K562 (cell line): ENCODE results near the gene UNC79. TPM values are rescaled to one million over a fixed set of nuclear protein-coding genes. Genes with fewer than 3 reads are reported as not detected.

ENCODE experiments used
- ATAC-seq: fragments of 200-7000 bp; cut with Tn5 transposase; 3 replicates; pipeline ENCODE4 v1.9.1; 2020; ENCODE audit warnings: moderate library complexity
- BruUV-seq: library from RNA; stranded (reverse); fragments of 400-500 nt; replicated peaks from 2 replicates; lab custom pipeline; 2021; lab: Mats Ljungman, UMichigan
- CTCF ChIA-PET: fragments of 300-600 bp; formaldehyde crosslinking; extraction: SDS; loops from one replicate; lab custom pipeline; 2021; ENCODE audit warnings: low intra/inter-chr PET ratio; lab: Yijun Ruan, JAX
- POLR2A ChIA-PET: fragments of 300-600, 350-650 bp; sonication (Branson Sonifier 250); formaldehyde crosslinking; extraction: SDS; loops from one replicate; lab custom pipeline; 2021; ENCODE audit warnings: antibody characterized with exemption, inconsistent platforms; lab: Yijun Ruan, JAX
- DNase-seq, 4 experiments: peaks; one replicate each; pipeline versions ENCODE4 v3.0.0 to v3.0.0-alpha.2; 2011 to 2018; ENCODE audit warnings: low spot score in 3 of 4, mixed read lengths in 3 of 4; ENCODE audit errors: extremely low read depth in 1 of 4
- FAIRE-seq: peaks from 2 replicates; lab custom pipeline; 2011; peaks lifted over from hg19 to GRCh38; lab: Jason Lieb, UNC
- H2AFZ ChIP-seq: 2 replicates; pipeline ENCODE4 v1.6.0; 2011; ENCODE audit warnings: low read depth, low read length, control low read depth, inconsistent platforms
- H3K27ac ChIP-seq: fragments of 200-600 bp; 3 replicates; pipeline ENCODE4 v1.8.0; 2011; ENCODE audit warnings: low read depth, mild to moderate bottlenecking, control low read depth, inconsistent platforms, low read length, moderate library complexity, mixed read lengths; ENCODE audit errors: extremely low read depth
- H3K27me3 ChIP-seq, 2 experiments: fragments of 300-600 bp in 1 of 2; 2 replicates in 1 of 2; 3 replicates in 1 of 2; pipeline versions ENCODE4 v1.6.0 to v1.8.0; 2011; ENCODE audit warnings: inconsistent platforms in 2 of 2, low read length in 2 of 2, mild to moderate bottlenecking in 1 of 2, mixed read lengths in 1 of 2, moderate library complexity in 1 of 2; ENCODE audit not compliant: control insufficient read depth in 2 of 2, insufficient read depth in 2 of 2
- H3K36me3 ChIP-seq: fragments of 300-600 bp; 3 replicates; pipeline ENCODE4 v1.8.0; 2011; ENCODE audit warnings: mild to moderate bottlenecking, low read length, inconsistent platforms; ENCODE audit not compliant: control insufficient read depth, insufficient read depth
- H3K4me1 ChIP-seq, 2 experiments: fragments of 200-600 bp in 1 of 2; replicated peaks in 1 of 2; 2 replicates in 1 of 2; 3 replicates in 1 of 2; pipeline versions ENCODE4 v1.5.1 to v1.8.0; 2011; ENCODE audit warnings: inconsistent platforms in 2 of 2, low read length in 2 of 2, mild to moderate bottlenecking in 1 of 2, mixed read lengths in 1 of 2, moderate library complexity in 1 of 2; ENCODE audit not compliant: control insufficient read depth in 2 of 2, insufficient read depth in 2 of 2
- H3K4me2 ChIP-seq: 2 replicates; pipeline ENCODE4 v1.6.1; 2011; ENCODE audit warnings: low read length, control low read depth, inconsistent platforms, mixed read lengths; ENCODE audit not compliant: insufficient read depth
- H3K4me3 ChIP-seq: fragments of 200-600 bp; sonication (generic), shearing (Covaris generic); 2 replicates; pipeline ENCODE4 v1.5.1; 2016; ENCODE audit warnings: control low read depth, inconsistent platforms
- H3K79me2 ChIP-seq: fragments of 200-600 bp; 3 replicates; pipeline ENCODE4 v1.8.0; 2011; ENCODE audit warnings: low read length, inconsistent platforms; ENCODE audit not compliant: control insufficient read depth, insufficient read depth
- H3K9ac ChIP-seq, 2 experiments: 2 replicates each; pipeline versions ENCODE4 v1.6.0 to v1.6.1; 2011; ENCODE audit warnings: low read depth in 2 of 2, low read length in 2 of 2, control low read depth in 1 of 2, inconsistent platforms in 1 of 2, mild to moderate bottlenecking in 1 of 2, mixed read lengths in 1 of 2; ENCODE audit not compliant: insufficient read depth in 1 of 2
- H3K9me1 ChIP-seq: one replicate; pipeline ENCODE4 v1.6.0; 2011; ENCODE audit warnings: inconsistent platforms, mild to moderate bottlenecking, low read length, moderate library complexity; ENCODE audit not compliant: control insufficient read depth, insufficient read depth
- H3K9me3 ChIP-seq: replicated peaks from 2 replicates; pipeline ENCODE4 v1.5.1; 2011; ENCODE audit warnings: low read depth, low read length, inconsistent platforms; ENCODE audit not compliant: control insufficient read depth, insufficient read depth
- H4K20me1 ChIP-seq: replicated peaks from 2 replicates; pipeline ENCODE4 v1.6.1; 2011; ENCODE audit warnings: low read length, inconsistent platforms, mixed read lengths; ENCODE audit not compliant: control insufficient read depth, insufficient read depth
- CHD1 ChIP-seq: fragments of 200-600 bp; sonication (generic); IDR thresholded peaks from one replicate; pipeline ENCODE4 v1.6.1; 2012; ENCODE audit warnings: mild to moderate bottlenecking, moderate library complexity, low read length, inconsistent platforms
- CREB3 ChIP-seq: fragments of 450-650 bp; conservative IDR thresholded peaks from 2 replicates; pipeline ENCODE4 v1.6.1; 2016; ENCODE audit warnings: missing genetic modification characterization, low read depth, mild to moderate bottlenecking, missing compliant biosample characterization, moderate library complexity
- ELK1 ChIP-seq: sonication (generic); formaldehyde crosslinking; IDR thresholded peaks from 2 replicates; pipeline ENCODE4 v1.8.1; 2022; ENCODE audit warnings: missing genetic modification reagents
- ESRRB ChIP-seq: fragments of 250-450 bp; sonication (Bioruptor Pico); IDR thresholded peaks from 2 replicates; pipeline ENCODE4 v1.5.0; 2020; ENCODE audit warnings: mild to moderate bottlenecking, moderate library complexity, borderline replicate concordance
- RBFOX2 ChIP-seq: fragments of 200-400 bp; formaldehyde crosslinking; IDR thresholded peaks from 2 replicates; pipeline ENCODE4 v1.6.1; 2017; ENCODE audit warnings: low read depth, mild to moderate bottlenecking, low read length, moderate library complexity
- ZNF57 ChIP-seq: fragments of 450-650 bp; formaldehyde crosslinking; IDR thresholded peaks from 2 replicates; pipeline ENCODE4 v1.4.0; 2020; ENCODE audit warnings: mild to moderate bottlenecking, moderate library complexity
- WGBS: fragments of 100-300 bp; shearing (Covaris generic); methylation state at CpG from one replicate; pipeline ENCODE4 v1.1.6; 2016; ENCODE audit warnings: low coverage, mixed read lengths; ENCODE audit not compliant: insufficient coverage; ENCODE audit errors: missing lambda C conversion rate; 5-methylcytosine and 5-hydroxymethylcytosine counted together
- in situ Hi-C: fragments of 300-500 bp; cut with MboI; formaldehyde crosslinking; loops from 4 replicates; pipeline ENCODE4 v1.15.0; 2018; ENCODE audit warnings: inconsistent platforms, mixed read lengths
- intact Hi-C: fragments of 100-400 bp; cut with micrococcal nuclease; formaldehyde crosslinking; loops from 2 replicates; pipeline ENCODE4 v1.14.2; 2022
- polyA plus RNA-seq, 8 experiments: library from polyadenylated mRNA; depleted of rRNA in 4 of 8; stranded (reverse) in 5 of 8; unstranded in 3 of 8; fragments of >200 nt; fragmentation: Nextera tagmentation in 2 of 8; fragmentation: Illumina TruSeq in 1 of 8; extraction: Ambion mirVana in 2 of 8; extraction: Trizol in 1 of 8; gene quantifications; 2 replicates each; pipeline versions ENCODE4 v1.2.1 to v1.2.3, GENCODE V29; 2011 to 2014; ENCODE audit warnings: inconsistent platforms in 1 of 8, missing spikeins in 1 of 8
- total RNA-seq, 7 experiments: library from RNA; depleted of rRNA in 6 of 7; stranded (reverse); fragments of >200 nt in 6 of 7; fragmentation: Illumina TruSeq in 2 of 7; extraction: Trizol in 2 of 7; gene quantifications; 2 replicates each; pipeline versions ENCODE4 v1.2.1 to v1.2.3, GENCODE V29; 2011 to 2021; ENCODE audit warnings: low replicate concordance in 1 of 7
- TF ChIP-seq, protein P1 (sequence below): sonication (generic); formaldehyde crosslinking; IDR thresholded peaks from 2 replicates; pipeline ENCODE4 v1.8.0; 2022; ENCODE audit warnings: missing genetic modification reagents, mild to moderate bottlenecking, borderline replicate concordance
- TF ChIP-seq, protein P2 (sequence below), 2 experiments: fragments of 450-650 bp; IDR thresholded peaks; 2 replicates each; pipeline ENCODE4 v1.6.1; 2016

The UNC79 gene
- total and polyA plus RNA-seq, 9 of the 15 experiments (the other 6 are each of a cell fraction or from before 2014, with no cell fraction given): under 0.01 to 0.04 (median 0.01) TPM; not detected in 6

DNA sequence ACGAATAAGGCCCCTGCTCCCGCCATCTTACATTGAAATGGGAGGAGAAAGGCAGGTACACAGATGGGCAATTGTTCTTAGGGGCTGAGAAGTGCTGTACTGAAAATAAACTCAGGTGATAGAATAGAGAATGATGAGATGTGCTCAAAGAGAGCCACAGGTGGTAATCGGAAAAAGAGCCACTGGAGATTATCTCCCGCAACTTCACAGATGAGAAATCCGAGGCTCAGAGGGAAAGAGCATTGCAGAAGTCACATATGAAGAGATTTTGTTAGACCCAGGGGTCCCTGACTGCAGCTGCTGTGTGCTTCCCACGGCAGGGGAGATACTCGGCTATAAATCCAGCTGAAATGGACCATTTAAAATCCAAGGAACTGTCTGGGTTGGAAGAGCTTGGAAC is 283.9 kb downstream of the UNC79 start (continued):
- TF ChIP-seq ESRRB (no peak), CREB3 (tag) (no peak)

DNA sequence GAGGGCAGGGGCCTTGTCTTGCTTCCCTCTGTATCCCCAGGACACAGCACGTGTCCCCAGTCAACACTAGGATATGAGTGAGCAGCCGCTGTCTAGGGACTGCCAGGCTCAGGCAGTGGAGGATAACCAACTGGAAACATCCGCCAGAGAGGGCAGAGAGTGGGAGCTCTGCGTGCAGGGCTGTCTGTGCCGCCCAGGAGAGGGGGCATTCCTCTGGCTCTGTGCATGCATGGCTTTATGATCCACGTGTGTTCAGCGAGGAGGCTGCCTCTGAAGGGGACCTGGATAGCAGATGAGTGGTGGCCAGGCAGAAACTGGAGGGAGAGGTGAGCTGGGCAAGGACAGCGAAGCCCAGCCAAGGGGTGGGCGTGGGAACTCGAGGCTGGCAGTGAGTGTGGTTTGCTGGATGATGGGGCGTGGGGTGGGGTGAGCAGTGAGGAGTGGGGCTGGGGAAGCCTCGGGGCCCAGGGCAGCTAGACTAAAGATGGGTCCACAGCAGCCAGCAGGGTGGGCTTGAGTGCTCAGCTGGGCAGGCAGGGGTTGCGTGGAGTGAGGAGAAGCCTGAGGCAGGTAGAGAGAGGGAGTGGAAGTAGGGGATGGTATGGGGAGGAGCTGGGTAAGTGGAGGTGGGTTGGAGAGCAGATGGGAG is 284.7 kb downstream of the UNC79 start:
- Histone ChIP-seq H3K36me3 (no peaks in the 10 kb centered on the region), H3K27ac (no peak overlapping the region), H4K20me1 (no peaks in the 10 kb centered on the region), H3K4me1 (no peaks in the 10 kb centered on the region), H3K4me3 (no peak overlapping the region), H3K4me2 (no peak overlapping the region), H3K79me2 (no peaks in the 10 kb centered on the region), H3K27me3 (peaks cover 0 to 5% of the 10 kb centered on the region in 2 experiments; a peak in 3 of 5 replicates), H3K9me3 (no peaks in the 10 kb centered on the region), H2AFZ (no peak overlapping the region), H3K9ac (no peak overlapping the region), H3K9me1 (no peaks in the 10 kb centered on the region)
- FAIRE-seq: no peak
- CTCF ChIA-PET: no interaction called here
- DNase-seq: no peak
- TF ChIP-seq, protein P1, sequence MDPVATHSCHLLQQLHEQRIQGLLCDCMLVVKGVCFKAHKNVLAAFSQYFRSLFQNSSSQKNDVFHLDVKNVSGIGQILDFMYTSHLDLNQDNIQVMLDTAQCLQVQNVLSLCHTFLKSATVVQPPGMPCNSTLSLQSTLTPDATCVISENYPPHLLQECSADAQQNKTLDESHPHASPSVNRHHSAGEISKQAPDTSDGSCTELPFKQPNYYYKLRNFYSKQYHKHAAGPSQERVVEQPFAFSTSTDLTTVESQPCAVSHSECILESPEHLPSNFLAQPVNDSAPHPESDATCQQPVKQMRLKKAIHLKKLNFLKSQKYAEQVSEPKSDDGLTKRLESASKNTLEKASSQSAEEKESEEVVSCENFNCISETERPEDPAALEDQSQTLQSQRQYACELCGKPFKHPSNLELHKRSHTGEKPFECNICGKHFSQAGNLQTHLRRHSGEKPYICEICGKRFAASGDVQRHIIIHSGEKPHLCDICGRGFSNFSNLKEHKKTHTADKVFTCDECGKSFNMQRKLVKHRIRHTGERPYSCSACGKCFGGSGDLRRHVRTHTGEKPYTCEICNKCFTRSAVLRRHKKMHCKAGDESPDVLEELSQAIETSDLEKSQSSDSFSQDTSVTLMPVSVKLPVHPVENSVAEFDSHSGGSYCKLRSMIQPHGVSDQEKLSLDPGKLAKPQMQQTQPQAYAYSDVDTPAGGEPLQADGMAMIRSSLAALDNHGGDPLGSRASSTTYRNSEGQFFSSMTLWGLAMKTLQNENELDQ (CRISPR knock-in tag): no peak
- TF ChIP-seq, protein P2, sequence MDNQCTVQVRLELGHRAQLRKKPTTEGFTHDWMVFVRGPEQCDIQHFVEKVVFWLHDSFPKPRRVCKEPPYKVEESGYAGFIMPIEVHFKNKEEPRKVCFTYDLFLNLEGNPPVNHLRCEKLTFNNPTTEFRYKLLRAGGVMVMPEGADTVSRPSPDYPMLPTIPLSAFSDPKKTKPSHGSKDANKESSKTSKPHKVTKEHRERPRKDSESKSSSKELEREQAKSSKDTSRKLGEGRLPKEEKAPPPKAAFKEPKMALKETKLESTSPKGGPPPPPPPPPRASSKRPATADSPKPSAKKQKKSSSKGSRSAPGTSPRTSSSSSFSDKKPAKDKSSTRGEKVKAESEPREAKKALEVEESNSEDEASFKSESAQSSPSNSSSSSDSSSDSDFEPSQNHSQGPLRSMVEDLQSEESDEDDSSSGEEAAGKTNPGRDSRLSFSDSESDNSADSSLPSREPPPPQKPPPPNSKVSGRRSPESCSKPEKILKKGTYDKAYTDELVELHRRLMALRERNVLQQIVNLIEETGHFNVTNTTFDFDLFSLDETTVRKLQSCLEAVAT (IDR thresholded peaks at IDR 0.05): no peak
- TF ChIP-seq ZNF57 (CRISPR knock-in tag) (no peak), RBFOX2 (no peak), CHD1 (no peak), ELK1 (CRISPR knock-in tag) (no peak)
- 0% methylated on average over 7 of the region's 13 CpGs for WGBS
- POLR2A ChIA-PET: no interaction called here
- in situ Hi-C loops (no loop called here), intact Hi-C loops (no loop called here)
- BruUV-seq: no TSS peak
- no peak for ATAC-seq
